ENCODE measurements around the gene TMEM250. TPM values are rescaled to one million over a fixed set of nuclear protein-coding genes. Genes with fewer than 3 reads are reported as not detected.

Gene TMEM250
- total and polyA plus RNA-seq, 12 donors: 9.7 to 26.4 (median 15.4) TPM

GRCh38 chr9:136086951-136087740 lies 31.5 kb downstream of the TMEM250 start:
- Histone ChIP-seq H3K27me3 (no peaks in the 10 kb centered on the region), H3K36me3 (peaks cover 0 to 17% (median 0%) of the 10 kb centered on the region in 9 donors), H3K27ac (peak overlapping the region in 9 of 10 donors; percentile 58 to 99 (median 80)), H3K4me1 (peaks cover 45 to 98% (median 85%) of the 10 kb centered on the region in 9 donors), H3K9me3 (no peaks in the 10 kb centered on the region), H3K4me3 (no peak overlapping the region)
- DNase-seq (peak in 1 of 2 donors; percentile 9), ATAC-seq (no peak)
- intact Hi-C loops (cut with DNase I): loop anchor here in 5 of 10 donors (5.0 kb wide), 2 partner anchors 35 kb away; no protein-coding TSS in a partner anchor
- TF ChIP-seq CTCF (IDR thresholded peaks at IDR 0.05): no peak
- WGBS, 2 donors: 76 to 80% methylated on average over 21 of the region's 21 CpGs

- ATAC-seq: peak in 7 of 8 donors; percentile 3 to 41 (median 32)
- peaks cover 0 to 14% (median 0%) of the 10 kb centered on the region in 9 donors for H3K36me3 ChIP-seq
- intact Hi-C loops (cut with DNase I): loop anchor here in 5 of 10 donors (5.0 kb wide), 2 partner anchors 34 to 36 kb away; no protein-coding TSS in a partner anchor
- no peaks in the 10 kb centered on the region for H3K27me3 ChIP-seq
- 49 to 51% methylated on average over 24 of the region's 24 CpGs for WGBS, 2 donors
- DNase-seq: peak; percentile 9 to 21
- H3K4me3 ChIP-seq: no peak overlapping the region
- no peak for TF ChIP-seq CTCF (IDR thresholded peaks at IDR 0.05)
- H3K9me3 ChIP-seq: no peaks in the 10 kb centered on the region
- peak overlapping the region in 9 of 10 donors; percentile 60 to 99 (median 79) for H3K27ac ChIP-seq
- peaks cover 53 to 98% (median 85%) of the 10 kb centered on the region in 9 donors for H3K4me1 ChIP-seq
Observed at GRCh38 chr9:136086213-136086881, 32.3 kb downstream of the TMEM250 start.

DNA sequence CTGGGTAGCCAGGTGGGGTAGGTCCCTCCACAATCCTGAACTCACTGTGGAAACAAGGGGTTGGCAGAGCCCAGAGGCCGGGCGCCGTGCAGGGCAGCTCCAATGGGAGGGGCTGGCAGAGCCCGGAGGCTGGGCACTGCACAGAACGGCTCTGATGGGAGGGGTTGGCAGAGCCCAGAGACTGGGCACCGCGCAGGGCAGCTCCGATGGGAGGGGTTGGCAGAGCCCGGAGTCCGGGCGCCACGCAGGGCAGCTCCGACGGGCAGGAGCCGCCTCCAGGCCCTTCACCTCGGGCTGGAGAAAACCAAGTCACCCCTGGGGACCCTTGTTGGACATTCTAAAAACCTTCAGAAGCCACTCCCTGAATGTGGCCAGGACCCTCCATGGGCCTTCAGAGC lies 32.9 kb downstream of the TMEM250 start:
- Histone ChIP-seq H3K27me3 (no peaks in the 10 kb centered on the region), H3K4me1 (peaks cover 51 to 98% (median 85%) of the 10 kb centered on the region in 9 donors), H3K36me3 (peaks cover 0 to 14% (median 0%) of the 10 kb centered on the region in 9 donors), H3K27ac (peak overlapping the region in 9 of 10 donors; percentile 60 to 99 (median 79)), H3K4me3 (no peak overlapping the region), H3K9me3 (no peaks in the 10 kb centered on the region)
- no peak for TF ChIP-seq CTCF (IDR thresholded peaks at IDR 0.05)
- DNase-seq (peak; percentile 73 to 78), ATAC-seq (peak; percentile 75 to 93 (median 80))
- intact Hi-C loops (cut with DNase I): loop anchor here in 5 of 10 donors (5.0 kb wide), 2 partner anchors 34 to 36 kb away; no protein-coding TSS in a partner anchor
- 52 to 65% methylated on average over 16 of the region's 16 CpGs for WGBS, 2 donors
